ENCODE results near the gene SGSM1.

Gene SGSM1

DNA sequence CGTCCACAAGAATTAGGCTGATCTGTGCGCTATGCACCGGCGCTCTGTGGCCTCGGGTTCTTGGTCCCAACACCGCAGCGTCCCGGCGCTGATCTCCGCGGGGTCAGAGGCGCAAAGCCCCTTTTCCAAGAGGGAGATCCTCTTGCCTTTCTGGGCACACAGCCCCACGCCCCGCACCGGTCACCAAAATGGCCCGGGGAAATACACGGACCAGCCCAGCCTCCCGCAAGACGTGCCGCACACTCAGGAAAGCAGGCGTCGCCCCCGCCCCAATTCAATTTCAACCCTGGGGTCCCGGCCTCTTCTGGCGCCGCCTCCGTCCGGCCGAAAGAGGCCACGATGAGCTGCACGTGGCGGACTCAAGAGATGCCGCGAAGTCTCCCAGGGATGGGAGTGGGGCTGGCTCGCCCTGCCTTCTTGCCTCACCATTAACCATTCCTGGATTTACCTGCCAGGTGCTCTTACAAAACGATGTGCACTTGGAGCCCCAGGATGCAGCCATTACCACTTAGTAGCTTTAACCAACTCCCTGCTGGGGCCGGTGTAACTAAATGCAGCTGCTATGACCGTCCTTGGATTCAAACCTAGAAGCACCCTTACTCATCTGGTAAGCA, 42.0 kb upstream of the SGSM1 start:
- no peak overlapping the region for H3K27ac ChIP-seq
- DNase-seq (ENCODE audit: low spot score): no peak
- TF ChIP-seq, protein P1, sequence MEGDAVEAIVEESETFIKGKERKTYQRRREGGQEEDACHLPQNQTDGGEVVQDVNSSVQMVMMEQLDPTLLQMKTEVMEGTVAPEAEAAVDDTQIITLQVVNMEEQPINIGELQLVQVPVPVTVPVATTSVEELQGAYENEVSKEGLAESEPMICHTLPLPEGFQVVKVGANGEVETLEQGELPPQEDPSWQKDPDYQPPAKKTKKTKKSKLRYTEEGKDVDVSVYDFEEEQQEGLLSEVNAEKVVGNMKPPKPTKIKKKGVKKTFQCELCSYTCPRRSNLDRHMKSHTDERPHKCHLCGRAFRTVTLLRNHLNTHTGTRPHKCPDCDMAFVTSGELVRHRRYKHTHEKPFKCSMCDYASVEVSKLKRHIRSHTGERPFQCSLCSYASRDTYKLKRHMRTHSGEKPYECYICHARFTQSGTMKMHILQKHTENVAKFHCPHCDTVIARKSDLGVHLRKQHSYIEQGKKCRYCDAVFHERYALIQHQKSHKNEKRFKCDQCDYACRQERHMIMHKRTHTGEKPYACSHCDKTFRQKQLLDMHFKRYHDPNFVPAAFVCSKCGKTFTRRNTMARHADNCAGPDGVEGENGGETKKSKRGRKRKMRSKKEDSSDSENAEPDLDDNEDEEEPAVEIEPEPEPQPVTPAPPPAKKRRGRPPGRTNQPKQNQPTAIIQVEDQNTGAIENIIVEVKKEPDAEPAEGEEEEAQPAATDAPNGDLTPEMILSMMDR (IDR thresholded peaks at IDR 0.05): no peak
- no peak overlapping the region for H3K4me3 ChIP-seq

DNA sequence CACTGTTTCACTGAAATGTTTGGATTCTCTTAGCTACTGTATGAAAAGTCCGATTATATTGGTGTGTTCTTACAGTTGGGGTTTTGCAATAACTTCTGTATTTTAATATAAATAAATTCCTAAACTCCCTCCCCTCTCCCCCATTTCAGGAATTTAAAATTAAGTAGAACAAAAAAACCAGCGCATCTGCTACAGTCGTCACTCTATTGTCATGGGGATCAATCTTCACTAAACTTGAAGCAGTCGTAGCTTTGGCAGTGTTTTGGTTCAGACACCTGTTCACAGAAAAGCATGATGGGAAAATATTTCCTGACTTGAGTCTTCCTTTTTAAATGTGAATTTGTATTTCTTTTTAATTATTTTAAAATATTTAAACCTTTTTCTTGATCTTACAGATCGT, 40.8 kb upstream of the SGSM1 start:
- no peak overlapping the region for H3K4me3 ChIP-seq

DNA sequence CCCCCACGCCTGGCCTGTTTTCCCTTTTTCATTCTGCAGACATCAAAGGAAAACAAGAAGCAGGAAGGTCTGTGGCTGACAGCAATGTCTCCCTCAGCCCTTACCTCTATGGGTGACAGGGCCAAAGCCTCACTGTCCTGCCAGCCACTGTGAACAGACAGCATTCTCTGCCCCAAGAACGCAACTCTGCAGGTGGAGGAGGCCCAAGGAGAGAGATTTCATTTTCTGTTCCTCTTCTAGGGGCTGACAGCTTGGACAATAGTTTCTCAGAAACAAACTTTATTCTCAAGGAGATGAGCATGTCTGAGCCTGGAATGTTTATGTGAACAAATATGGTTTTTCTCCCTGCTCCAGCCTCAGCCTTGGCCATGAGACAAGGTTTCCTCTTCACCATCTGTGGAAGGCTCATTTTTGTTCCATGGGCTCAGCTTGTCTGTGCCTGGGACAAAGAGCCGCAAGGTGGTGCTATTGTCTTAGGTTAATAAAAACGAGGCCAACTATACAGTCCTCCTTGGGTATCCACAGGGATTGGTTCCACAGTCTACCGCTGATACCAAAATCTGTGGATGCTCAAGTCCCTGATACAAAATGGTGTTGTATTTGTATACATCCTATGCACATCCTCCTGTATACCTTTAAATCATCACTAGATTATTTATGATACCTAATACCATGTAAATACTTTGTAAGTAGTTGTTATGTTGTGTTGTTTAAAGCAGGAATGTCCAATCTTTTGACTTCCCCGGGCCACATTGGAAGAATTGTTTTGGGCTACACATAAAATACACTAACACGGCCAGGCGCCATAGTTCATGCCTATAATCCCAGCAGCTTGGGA, 37.3 kb upstream of the SGSM1 start:
- Histone ChIP-seq H3K27ac (no peak overlapping the region), H3K4me3 (no peak overlapping the region)
- DNase-seq (ENCODE audit: low spot score): no peak
- TF ChIP-seq, protein P1 (IDR thresholded peaks at IDR 0.05): no peak

More for the DNA sequence above, 40.8 kb upstream of the SGSM1 start:
- no peak for DNase-seq (ENCODE audit: low spot score)
- TF ChIP-seq, protein P1 (IDR thresholded peaks at IDR 0.05): no peak
- no peak overlapping the region for H3K27ac ChIP-seq

DNA sequence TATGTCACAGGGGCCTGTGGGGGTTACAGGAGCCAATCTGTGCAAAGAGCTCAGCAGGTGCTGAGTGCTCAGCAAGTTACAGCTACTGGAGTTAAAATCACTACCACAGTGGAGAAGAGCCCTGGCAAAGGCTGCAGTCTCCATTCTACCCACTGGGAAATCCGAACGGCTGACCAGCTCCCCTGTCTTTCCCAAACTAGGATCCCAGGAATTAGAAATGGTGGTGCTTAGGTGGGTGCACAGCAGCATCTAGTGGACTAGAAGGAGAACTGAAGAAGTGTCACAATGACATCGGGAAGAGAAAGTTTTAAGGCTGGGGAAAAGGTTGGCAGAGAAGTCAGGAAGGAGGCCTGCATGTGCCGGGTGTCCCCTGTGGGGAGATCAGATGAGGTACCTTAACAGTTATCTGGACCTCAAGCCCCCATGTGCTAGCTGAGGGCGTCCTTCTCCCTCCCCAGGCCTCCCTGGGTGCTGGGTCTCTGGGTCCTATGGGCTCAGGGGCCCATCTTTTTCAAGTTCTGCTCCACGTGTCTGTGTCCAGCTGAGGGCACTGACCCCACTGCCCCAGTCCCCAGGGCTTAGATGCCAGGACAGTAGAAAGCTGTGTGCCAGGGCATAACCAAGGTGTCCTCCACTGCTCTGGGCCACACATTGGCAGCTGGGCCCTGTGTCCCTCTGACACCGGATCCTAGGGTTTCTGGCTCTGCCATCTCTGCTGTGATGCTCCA, 33.4 kb upstream of the SGSM1 start:
- DNase-seq (ENCODE audit: low spot score): no peak
- Histone ChIP-seq H3K27ac (no peak overlapping the region), H3K4me3 (no peak overlapping the region)
- TF ChIP-seq, protein P1 (IDR thresholded peaks at IDR 0.05): no peak

DNA sequence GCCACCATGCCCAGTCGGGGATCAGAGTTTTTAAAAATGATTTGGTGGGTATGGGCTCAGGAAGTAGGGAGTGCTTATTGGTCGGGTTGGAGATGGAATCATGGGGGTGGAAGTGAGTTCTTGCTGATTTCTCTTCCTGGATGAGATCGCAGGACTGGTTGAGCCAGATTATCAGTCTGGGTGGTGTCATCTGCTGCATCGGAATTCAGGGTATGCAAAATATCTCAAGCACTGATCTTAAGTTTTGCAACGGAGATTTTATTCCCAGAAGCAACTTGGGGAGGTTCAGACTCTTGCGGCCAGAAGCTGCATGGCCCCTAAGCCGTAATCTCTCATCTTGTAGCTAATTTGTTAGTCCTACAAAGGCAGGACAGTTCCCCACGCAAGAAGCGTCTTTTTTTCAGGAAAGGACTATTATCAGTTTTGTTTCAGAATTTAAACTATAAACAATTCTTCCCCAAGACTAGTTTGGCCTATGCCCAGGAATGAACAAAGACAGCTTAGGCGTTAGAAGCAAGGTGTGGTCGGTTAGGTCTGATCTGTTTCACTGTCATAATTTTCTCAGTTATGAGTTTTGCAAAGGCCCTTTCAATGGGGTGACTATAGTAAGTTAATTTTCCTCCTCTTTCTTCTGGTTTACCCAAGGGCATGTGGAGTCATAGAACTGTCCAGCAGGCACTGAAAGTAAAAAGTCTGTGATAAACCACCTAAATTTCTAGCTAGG, 30.1 kb upstream of the SGSM1 start:
- H3K4me3 ChIP-seq: no peak overlapping the region
- TF ChIP-seq, protein P1 (IDR thresholded peaks at IDR 0.05): no peak
- H3K27ac ChIP-seq: no peak overlapping the region
- DNase-seq (ENCODE audit: low spot score): no peak

DNA sequence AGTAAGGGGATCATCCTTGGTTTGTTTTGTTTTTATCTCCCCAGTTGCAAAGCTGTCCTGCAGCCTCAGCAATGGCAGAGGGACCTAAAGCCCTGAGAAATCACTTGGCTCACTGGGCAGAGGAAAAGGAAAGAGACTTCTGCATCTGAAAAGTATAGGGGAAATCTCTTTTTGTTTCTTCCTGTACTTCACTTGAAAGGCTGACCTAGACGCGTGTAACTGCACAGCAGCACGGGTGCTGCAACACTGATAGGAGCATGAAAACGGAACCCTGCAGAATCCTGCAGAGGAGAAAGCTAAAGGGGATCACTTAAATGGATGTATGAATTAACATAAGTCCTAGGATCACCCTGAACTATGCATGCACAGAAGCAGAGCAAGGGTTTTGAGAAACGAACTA, 29.5 kb upstream of the SGSM1 start:
- no peak overlapping the region for H3K4me3 ChIP-seq
- no peak for DNase-seq (ENCODE audit: low spot score)
- TF ChIP-seq, protein P1 (IDR thresholded peaks at IDR 0.05): no peak
- no peak overlapping the region for H3K27ac ChIP-seq

Data from coronary artery (tissue), 2 donors.